ENCODE results near the gene MDM1.

Gene MDM1

DNA sequence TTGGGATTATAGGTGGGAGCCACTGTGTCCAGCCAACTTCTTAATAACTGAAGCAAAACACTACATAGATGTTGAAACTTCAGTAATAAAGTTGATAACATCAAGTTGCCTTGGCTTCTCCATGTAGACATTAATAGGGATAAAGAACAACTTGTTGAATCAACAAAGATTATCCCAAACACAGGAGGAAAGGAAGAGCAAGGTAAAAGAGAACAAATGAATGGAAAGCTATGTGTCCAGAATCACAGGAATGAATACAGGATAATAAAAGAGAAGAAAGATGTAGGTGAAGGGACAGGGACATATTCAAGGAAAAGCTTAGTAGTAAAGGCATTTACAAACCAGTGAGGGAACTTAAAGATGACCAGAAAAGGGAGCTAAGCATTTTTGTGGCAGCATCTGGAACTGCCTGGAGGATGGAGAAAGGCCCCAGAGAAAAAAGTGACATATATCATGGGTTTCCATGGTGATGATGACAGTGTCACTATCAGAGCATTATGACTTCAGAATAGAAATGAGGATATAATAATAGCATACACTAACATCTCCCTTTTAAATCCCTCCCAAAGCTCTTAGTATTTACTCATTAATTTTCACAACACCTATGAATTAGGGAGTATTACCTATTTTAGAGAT lies 24.0 kb upstream of the MDM1 start:
- DNase-seq: no peak

DNA sequence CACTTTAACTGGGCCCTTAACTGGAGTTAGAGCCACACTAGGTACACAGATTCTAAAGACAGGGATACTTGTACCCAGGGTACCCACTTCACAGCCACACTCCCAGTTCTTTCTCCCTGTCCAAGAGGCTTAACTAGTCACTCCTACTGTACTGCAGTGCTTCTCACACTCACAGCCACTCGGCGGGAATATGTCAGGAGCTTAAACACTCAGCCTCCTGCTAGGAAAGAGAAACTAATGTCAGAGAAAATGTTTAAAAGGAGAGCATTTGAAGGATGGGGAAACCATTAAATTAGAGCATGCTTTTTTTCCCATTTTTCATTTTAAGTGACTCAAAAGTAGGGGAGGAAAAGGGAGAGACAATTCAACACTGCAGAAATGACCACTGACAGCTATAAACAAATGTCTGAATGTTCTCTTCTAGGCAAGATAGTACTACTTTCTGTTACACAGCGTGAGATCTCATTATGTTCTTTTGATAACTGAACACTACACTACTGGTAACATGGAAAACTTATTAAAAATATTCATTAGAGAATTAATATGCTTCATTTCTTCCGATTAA lies 22.9 kb upstream of the MDM1 start:
- no peak for DNase-seq

DNA sequence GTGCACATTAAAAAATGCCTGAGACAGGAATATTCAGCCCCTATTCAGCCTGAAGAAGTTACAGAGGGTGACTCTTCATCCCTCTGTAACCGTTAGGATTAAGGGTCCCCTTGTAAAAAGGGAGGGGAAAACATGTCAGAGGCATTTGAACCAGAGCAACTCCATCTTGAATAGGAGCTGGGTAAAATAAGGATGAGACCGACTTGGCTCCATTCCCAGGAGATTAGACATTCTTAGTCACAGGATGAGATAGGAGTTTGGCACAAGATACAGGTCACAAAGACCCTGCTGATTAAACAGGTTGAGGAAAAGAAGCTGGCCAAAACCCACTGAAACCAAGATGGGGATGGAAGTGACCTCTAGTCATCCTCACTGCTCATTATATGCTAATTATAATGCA lies 19.9 kb upstream of the MDM1 start:
- no peak for DNase-seq

DNA sequence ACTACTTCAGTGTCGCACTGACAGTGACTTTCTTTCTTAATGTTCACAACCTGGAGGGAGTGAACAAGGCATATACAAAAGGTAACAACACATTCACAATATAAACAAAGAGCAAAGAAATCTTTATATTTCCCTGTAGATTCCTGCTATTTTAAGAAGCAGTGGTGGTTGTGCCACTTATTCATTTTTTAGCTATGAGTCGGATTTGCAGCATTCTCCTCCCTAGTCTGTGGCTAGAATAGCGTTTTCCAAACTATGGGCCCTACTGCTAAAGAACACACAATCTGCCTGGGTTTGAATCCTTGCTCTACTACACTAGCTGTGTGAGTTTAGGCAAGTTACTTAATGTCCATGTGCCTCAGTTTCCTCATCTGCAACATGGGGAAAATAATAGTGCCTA lies 18.6 kb upstream of the MDM1 start:
- DNase-seq: no peak

DNA sequence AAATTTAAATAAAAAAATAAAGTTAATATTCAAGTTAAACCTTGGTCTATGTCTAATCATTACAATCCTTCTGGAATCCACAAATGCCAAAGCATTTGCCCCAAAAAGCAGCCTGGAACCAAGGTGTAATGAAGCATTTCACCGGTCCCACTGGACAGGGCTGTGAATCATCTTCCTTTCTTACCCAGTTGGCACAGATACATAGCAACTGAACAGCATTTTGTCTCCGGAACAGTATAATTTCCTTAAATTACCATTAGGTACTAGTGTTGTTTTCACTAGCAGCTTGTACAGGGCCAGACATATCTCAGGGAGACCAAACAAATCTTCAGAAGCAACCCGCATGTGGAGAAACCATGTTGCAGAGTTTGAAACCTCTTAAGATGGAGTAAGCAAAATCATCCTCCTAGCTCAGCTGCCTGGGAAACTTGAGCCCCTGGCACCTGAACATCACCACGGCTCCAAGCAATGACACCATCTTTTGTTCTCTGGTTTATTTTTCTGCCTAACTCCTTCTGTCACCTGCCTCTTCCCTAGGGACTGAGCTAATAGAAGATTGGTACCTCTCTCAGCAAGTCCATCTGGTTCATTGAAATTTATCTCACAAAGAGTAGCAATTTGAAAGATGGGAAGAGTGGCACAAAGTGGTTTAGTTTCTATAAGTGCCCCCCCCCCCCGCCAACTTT lies 17.9 kb upstream of the MDM1 start:
- no peak for DNase-seq

DNA sequence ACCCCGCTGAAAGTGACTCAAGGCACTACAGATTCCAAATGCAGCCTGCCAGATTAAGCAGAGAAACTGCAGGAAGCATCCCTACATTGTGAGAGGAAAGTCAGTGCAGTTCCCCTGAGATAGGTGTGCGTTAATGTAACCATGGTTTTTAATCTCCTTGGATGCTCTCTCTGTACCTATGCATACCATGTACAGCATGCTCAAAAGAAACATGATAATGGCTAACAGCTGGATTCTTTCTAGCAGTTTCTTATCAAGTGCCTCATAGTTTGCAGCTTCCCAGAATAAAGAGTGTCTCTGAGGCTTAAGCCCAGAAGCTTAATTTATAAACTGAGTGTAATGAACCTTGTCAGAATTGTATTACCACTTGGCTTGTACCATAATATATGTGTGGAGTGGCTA lies 17.1 kb upstream of the MDM1 start:
- no peak for DNase-seq

DNA sequence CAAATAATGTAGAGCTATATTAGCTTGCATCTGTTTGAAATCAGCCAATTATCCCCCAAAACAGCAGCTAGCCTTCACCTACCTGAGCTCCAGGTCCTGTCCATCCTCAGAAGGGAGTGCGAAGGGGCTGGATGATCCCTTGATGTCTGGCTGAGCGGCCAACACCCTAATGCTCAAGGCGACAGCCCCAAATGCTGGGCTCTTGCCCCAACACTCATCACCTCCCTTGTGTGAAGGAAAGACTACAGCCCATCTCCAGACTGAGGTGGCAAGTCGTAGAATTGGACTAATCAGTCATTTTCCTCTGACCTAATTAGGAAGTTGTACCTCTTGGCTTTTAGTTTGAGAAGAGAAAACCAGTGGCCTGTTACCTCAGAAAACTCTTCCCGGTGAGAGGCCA lies 16.3 kb upstream of the MDM1 start:
- DNase-seq: no peak

DNA sequence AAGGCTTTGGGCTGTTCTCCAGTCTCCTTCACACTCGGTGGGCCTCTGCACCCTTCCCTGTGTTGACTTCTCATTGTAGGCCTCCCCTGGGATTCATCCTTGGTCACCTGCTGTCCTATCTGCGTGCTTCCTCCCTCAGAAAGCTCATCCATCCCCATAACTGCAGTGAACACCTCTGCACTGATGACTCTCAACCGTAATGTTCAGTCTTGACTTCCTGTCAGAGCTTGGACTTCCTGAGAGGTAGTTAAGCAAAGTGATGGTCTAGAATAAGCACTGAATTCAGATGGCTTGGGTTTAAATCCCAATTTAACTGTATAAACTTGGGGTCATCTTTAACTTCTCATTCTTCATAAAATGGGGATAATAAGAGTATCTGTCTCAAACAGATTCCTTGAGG lies 13.6 kb upstream of the MDM1 start:
- DNase-seq: no peak

DNA sequence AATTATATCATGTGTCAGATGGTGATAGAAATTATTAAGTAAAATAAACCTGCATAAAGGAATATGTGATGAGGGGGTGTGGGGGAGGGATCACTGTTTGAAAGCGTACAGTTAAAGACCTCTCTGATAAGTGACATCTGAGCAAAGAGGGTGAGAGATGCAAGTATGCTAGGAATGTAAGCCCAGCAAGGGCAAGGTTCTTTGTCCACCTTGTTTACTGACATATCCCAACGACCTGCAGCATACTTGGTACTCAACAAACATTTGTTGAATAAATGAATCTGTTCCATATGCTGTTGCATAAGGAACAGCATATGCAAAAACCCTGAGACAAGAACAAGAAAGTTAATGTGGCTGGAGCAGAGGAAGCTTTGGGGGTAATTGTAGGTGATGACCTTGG lies 12.0 kb upstream of the MDM1 start:
- DNase-seq: no peak

DNA sequence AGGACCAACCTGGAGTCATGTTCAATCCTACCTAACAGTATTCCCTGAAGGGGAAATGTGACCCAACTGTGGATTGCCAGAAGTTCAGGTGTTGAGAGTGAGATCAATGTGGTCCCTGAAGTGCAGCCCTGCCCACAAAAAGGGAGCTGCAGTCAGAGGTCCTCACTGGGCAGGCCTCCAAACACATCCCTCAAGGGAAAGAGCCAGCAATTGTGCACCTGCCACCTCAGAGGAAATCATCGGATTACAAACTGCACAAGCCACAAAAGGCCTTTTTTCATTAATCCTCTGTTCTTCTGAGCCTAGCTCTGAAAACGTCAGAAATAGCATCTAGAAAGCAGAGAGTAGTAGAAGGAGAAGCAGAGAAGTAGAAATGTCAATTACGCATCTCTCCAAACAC lies 10.8 kb upstream of the MDM1 start:
- DNase-seq: no peak

DNA sequence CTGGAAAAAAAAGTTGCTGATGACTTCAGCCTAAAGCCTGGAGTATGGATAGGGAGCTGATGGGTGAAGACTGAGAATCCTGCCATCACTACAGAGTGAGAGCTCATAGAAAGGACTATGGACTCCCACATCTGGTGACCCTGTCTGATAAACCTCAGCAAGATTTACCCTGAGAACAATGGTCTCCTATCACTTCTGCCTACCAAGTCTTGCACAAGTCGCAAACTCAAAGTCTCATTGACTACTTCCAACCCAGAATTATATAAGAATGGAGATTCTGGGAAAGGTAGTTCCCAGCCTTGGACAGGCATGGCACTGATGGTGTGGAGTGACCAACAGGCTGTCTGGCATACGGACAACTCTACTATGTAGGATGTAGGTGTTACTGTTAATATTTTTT lies 9.7 kb upstream of the MDM1 start:
- no peak for DNase-seq

DNA sequence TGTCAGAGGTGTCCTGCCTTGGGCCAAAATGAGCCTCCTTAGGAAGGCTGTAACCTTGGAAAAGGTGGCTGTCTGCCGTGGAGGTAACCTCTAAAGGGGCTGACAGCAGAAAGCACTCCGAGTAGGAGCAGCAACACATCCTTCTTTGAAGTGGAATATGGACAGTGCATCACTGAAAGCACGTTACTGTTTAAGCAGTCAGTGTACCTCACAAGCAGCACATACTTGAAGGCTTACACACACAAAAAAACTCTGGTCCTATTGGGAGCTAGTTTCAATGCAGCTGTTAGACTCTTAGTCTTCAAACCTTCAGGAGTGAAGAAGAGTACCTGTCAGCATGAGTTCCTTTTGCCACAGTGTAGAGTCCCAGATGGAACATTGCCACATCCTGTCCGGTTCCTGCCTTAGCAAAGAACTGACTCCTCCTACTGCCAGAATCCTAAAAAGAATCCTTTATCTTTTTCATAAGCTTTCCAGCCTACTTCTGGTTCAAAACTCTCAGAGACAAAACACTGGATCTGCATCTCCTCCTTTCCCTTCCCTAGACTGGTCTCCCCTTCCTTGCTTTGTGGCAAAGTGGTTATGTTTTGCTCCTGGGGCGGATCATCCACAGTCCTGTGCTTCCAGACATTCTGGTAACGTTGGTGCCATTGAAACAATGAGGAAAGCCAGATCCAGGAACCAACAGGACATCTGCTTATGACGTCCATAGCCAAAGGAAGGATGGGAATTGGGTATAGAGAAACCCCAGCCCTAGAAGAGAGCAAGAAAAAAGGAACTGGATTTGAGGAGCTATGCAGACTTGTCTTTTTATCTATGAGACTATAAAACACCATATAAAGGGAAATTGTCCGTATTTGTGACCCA lies 8.5 kb upstream of the MDM1 start:
- no peak for DNase-seq

DNA sequence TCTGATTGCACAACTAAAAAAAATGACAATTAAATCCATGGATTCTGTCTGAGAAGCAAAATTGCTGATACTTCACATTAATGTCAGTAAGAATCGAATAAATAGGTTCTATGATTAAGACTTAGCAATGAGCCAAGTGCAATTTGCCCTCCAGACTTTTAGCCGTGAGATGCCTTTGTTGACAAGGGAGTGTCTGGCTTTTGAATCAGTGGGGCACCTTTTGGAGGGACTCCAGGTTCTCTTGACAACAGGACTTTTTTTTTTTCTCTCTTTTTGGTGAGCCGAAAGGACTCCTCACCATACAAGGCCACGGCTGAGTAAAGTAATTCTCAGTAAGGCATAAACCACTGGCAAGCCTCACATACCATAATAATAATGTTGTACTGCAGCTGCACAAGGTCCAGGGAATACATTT lies 4.7 kb upstream of the MDM1 start:
- DNase-seq: no peak

DNA sequence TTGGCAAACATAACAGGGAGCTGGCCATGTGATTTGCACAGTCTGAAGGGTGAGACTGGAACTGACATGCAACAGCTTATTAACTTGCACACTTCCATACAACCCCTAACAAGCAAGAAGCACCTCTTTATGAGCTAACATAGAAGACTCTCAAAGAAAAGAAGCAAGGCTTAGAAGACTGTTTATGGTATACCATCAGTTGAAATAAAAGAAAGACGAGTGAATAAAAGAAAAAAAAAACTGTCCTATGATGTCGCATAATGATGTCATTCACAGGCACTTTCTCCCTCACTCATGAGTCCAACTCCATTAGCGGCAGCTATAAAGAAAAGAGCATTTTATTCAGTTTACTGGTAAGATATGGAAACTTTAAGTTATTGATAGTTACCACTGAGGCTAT lies 3.3 kb upstream of the MDM1 start:
- DNase-seq: no peak

DNA sequence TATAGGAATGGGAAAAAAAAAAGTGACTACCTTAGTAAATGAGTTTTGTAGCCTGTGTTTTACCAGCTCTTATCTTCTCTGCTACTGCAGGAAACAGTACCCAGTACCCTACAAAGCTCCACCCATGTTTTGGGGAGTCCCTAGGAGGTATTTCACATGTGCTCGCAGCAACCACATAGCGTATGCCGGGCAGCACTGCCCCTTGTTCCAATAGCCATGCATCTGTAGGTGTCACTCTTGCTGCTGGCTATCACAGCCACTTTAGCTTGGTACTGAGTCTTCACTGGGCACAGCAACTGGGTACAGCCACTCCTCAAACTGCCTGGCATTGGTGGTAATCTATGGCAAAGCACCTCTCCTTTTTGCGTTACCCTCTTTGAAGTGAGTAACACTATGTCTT lies 2.0 kb upstream of the MDM1 start:
- DNase-seq: no peak

DNA sequence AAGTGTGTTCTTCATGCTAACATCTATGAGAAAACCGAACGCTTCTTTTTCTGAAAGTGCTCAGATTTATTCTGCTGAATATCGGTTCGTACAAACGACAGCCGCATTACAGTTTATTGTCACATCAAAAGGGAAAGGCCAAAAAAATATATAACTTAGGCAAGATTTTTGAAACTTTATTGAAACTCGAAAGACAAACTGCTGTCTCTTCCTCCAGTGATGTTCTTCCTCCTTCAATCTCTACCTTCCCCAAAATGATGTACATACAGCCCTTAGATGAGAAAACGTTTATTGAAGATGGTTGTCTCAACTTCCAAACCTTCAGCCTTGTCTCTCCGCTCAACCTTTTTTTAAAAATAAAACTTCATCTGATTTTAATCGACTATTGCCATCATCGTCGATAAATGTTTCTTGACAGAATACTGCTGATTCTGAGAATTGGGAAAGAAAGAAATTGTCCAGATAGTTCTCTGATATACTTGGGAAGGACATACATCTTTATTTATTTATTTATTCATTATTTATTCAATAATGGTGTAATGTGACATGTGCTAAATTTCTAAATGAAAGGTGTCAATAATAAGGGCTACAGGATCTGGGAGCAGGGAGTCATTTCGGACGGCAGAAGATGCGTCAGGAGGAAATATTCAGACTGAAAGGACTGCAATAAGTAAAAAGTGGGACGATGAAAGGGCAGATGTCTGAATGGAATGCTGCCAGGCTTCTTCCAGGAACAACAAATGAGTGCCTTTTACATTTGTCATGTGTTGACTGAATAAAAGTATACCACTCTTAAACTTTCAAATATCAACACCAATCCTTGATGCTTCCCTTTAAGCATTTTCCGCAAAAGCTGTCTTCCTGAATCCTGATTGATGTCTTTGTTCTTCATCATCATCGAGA lies 817 bp upstream of the MDM1 start:
- DNase-seq: no peak

DNA sequence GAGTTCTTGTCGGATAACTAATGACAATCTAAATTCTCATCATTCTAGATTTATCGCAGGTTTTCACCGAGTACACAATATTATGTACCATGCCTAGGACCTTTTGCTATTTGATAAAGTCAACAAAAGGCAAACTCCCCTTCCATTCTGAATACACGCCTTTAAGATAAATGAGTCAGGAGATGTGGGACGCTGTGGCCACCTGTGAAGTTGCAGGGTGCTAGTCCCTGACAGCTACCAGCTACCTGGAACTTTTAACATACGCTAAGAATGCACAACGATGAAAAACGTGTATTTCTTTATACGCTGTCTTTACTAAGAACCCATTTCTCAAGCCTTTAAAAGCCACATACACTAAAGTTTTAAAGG lies 678 bp downstream of the MDM1 start:
- DNase-seq: no peak

DNA sequence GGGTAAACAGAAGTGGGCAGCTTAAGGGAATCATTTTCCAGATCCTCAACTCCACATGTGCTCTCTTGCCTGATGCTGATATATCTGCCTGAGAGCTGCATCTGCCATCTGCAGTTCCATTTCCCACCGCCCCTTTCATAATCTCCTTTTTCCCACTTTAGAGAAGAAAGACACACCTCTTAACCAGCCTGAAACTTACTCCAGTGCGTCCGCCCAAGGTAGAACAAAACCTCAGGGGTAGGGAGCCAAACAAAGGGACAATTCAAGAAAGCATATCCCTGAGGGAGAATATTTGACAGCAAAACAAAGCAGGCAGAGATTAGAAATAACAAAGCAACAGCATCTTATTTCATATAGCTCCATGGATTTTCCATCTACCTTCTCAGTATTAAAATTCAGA lies 4.3 kb downstream of the MDM1 start:
- no peak for DNase-seq

DNA sequence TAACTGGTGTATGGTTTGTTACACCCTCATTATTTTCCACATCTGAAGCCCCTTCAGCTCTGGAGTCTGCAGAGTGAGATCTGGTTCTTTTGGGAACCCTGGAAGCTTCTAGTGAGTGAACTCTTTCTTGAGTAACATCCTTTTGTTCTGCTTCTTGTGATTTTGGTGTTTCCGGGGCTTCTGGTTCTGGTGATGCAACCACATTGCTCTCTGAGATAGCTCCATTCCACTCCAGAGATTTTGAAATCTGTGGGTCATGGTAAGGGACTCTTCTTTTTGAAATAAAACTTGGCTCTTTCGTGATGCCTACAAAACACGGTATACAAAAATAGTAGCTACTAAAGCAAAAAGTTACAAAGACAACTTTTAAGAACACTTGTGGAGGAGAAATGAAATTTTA lies 5.4 kb downstream of the MDM1 start:
- DNase-seq: no peak

DNA sequence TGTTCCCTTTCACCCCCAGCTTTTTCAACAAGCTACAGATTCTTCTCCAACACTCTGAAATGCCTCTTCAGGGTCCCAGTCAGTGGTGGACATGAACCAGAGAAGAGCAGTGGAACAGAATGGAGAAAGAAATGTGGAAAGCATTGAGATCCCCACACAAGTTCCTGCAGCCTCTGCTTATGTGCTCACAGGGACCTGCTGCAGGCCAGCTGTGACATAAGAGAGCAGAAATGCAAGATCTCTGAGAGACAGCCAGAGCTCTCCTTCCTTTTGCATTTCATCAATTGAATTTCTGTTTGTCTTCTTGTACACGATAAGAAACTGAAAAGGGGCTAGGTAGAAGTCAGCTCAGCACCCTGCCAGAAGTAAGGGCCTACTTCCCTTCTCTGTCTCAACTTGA lies 6.2 kb downstream of the MDM1 start:
- DNase-seq: no peak

DNA sequence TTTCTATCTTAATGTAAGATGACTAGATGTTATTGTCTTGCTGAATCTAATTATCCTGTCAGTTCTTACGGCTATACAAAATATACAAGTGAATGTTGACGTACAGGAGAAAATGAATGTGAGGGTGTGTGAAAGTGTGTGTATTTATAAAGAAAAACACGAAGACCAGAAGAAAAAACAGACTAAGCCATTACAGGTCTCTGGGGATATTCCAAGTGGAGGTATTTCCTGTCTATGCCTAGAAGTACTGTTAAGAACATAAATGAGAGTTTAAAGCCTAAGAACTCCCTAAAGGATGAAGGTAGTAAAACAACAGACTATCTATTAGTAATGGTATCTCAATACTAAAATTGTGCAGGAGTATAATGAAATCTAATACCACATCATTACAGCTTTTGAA lies 7.6 kb downstream of the MDM1 start:
- DNase-seq: no peak

DNA sequence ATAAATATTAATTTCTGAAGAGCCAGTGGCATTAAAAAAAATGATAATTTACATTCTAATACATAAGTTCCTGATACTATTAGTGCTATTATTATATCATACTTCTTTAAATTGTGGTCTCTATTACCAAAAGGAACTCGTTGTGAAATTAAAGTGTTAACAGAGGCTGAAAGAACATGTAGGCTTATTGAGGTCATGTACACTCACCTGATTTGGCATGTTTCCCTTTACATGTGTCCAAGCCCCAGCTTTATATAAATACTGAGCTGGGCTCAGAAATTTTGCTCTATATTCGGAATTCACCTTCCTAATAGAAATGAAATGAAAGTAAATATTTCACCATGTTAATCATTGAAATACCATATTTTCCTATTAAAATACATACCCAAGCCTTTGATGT lies 11.0 kb downstream of the MDM1 start:
- no peak for DNase-seq

Measured in 8988T (cell line).